ENCODE data around the gene MICAL3. TPM values are rescaled to one million over a fixed set of nuclear protein-coding genes. Genes with fewer than 3 reads are reported as not detected.

Gene MICAL3
- polyA plus RNA-seq, 2 of the 4 experiments (the other 2 are of a cell fraction): 20.5 to 30.1 TPM

DNA sequence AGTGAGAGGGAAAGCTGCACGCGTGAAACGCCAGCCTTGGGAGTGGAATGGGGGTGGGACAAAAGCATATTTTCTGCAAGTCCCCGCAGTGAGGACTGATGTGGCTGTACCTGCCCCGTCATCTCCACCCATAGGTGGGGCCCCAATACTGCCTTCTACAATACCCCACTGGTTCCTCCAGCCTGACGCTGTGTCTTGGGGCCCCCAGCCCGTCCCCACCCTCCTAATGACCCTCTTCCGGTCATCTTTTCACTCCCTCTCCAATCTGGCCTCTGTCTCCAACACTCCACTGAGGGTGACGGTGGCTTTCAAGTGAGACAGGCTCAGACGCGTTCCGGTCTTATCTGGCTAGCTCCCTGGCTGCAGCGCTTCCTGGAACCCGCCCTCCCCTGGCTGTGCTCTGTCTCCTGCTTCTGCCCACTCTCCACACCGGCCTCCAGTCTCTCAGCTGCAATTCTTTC is 104.2 kb downstream of the MICAL3 start (continued):
- TF ChIP-seq, protein P1, sequence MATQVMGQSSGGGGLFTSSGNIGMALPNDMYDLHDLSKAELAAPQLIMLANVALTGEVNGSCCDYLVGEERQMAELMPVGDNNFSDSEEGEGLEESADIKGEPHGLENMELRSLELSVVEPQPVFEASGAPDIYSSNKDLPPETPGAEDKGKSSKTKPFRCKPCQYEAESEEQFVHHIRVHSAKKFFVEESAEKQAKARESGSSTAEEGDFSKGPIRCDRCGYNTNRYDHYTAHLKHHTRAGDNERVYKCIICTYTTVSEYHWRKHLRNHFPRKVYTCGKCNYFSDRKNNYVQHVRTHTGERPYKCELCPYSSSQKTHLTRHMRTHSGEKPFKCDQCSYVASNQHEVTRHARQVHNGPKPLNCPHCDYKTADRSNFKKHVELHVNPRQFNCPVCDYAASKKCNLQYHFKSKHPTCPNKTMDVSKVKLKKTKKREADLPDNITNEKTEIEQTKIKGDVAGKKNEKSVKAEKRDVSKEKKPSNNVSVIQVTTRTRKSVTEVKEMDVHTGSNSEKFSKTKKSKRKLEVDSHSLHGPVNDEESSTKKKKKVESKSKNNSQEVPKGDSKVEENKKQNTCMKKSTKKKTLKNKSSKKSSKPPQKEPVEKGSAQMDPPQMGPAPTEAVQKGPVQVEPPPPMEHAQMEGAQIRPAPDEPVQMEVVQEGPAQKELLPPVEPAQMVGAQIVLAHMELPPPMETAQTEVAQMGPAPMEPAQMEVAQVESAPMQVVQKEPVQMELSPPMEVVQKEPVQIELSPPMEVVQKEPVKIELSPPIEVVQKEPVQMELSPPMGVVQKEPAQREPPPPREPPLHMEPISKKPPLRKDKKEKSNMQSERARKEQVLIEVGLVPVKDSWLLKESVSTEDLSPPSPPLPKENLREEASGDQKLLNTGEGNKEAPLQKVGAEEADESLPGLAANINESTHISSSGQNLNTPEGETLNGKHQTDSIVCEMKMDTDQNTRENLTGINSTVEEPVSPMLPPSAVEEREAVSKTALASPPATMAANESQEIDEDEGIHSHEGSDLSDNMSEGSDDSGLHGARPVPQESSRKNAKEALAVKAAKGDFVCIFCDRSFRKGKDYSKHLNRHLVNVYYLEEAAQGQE (IDR thresholded peaks at IDR 0.05): no peak
- TF ChIP-seq POLR2AphosphoS2 (conservative IDR thresholded peaks at IDR 0.05; ENCODE audit: low read length): no peak
- TF ChIP-seq KDM1A (IDR thresholded peaks at IDR 0.05; ENCODE audit: low read depth): no peak
- no peak for TF ChIP-seq RNF2 (IDR thresholded peaks at IDR 0.05; ENCODE audit: borderline replicate concordance, low read depth)
- no peak for TF ChIP-seq PHF8 (IDR thresholded peaks at IDR 0.05; ENCODE audit: borderline replicate concordance, low read depth)
- no peak for TF ChIP-seq CBX2 (IDR thresholded peaks at IDR 0.05; ENCODE audit: borderline replicate concordance, low read depth)

DNA sequence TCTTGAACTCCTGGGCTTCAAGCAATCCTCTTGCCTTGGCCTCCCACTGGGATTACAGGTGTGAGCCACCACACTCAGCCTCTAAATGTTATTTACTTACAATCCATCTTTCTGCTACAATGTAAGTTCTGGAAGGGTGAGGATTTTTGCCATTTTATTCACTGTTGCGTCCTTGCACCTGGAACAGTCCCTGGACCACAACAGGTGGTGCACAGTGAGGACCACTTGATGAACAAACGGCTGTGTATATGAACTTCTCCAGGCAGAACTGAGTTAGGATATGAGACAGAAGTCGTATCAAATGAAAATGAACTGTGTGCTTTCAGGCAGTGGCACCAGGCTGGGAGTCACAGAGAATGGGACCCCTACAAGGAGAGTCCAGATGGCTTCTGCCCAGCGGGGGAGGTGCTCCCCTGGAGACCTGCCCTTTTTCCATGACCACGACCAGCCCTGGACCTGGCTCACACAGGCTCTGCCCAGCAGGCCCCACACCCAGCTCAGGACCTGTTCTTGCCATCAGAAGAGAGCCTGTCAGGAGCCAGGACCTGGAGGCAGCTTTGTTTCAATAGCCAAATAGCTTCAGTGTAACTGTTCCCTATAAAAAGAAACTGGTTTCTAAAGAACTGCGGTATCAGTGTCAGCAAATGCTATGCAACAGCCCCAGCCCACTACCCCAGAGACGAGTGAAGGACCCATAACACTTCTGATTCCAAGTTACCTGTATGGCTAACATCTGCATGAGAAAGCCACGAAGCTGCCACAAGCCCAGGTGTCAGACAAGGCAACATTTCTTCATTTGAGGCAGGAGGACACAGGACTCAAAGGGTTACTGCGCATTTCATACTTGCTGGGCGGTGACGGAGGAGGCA is 104.9 kb downstream of the MICAL3 start:
- Histone ChIP-seq H3K4me3 (no peak overlapping the region), H3K27ac (no peak overlapping the region), H3K4me2 (no peak overlapping the region), H3K4me1 (peaks cover 36% of the 10 kb centered on the region), H3K9me3 (no peaks in the 10 kb centered on the region)
- DNase-seq (ENCODE audit: low read depth in 1 of 2, low spot score in 1 of 2) (no peak), FAIRE-seq (no peak), ATAC-seq (no peak)
- CTCF ChIA-PET: interaction anchor here (0.6 to 1.8 kb wide), 4 partner anchors 9 to 157 kb away, joined by 3 to 7 read pairs (median 4); no protein-coding TSS in a partner anchor
- POLR2A ChIA-PET: interaction anchor here (0.7 kb wide), 1 partner anchor 295 kb away, joined by 3 read pairs; no protein-coding TSS in a partner anchor
- TF ChIP-seq HOXB13 (CRISPR knock-in tag; IDR thresholded peaks at IDR 0.05; ENCODE audit: low read depth) (no peak), FOSL2 (IDR thresholded peaks at IDR 0.05) (no peak), FOSL2 (CRISPR knock-in tag; IDR thresholded peaks at IDR 0.05) (no peak), RAD21 (conservative IDR thresholded peaks at IDR 0.05 in 1 of 2, IDR thresholded peaks at IDR 0.05 in 1 of 2) (no peak), SREBF2 (IDR thresholded peaks at IDR 0.05) (no peak), ZNF302 (CRISPR knock-in tag; IDR thresholded peaks at IDR 0.05) (no peak), MAZ (IDR thresholded peaks at IDR 0.05; ENCODE audit: borderline replicate concordance, low read depth, low read length) (no peak), RFX5 (IDR thresholded peaks at IDR 0.05) (no peak), ZSCAN20 (CRISPR knock-in tag; IDR thresholded peaks at IDR 0.05) (no peak), JUN (IDR thresholded peaks at IDR 0.05) (no peak), CEBPB (IDR thresholded peaks at IDR 0.05) (no peak), BHLHE40 (IDR thresholded peaks at IDR 0.05; ENCODE audit: low read depth, low read length) (no peak)
- TF ChIP-seq, protein P2, sequence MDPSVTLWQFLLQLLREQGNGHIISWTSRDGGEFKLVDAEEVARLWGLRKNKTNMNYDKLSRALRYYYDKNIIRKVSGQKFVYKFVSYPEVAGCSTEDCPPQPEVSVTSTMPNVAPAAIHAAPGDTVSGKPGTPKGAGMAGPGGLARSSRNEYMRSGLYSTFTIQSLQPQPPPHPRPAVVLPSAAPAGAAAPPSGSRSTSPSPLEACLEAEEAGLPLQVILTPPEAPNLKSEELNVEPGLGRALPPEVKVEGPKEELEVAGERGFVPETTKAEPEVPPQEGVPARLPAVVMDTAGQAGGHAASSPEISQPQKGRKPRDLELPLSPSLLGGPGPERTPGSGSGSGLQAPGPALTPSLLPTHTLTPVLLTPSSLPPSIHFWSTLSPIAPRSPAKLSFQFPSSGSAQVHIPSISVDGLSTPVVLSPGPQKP (IDR thresholded peaks at IDR 0.05; ENCODE audit: low read depth, low read length): no peak
- WGBS (ENCODE audit: missing lambda C conversion rate): 78% methylated on average over 11 of the region's 11 CpGs
